Ishikawa (cell line): ENCODE data around the gene ZC3H14.

Experiments used
- CEBPB ChIP-seq: IDR thresholded peaks from 2 replicates; pipeline ENCODE4 v1.6.1; 2012
- CREB1 ChIP-seq: IDR thresholded peaks from 2 replicates; pipeline ENCODE4 v1.6.1; 2012; ENCODE audit warnings: low read depth
- EGR1 ChIP-seq: IDR thresholded peaks from 2 replicates; pipeline ENCODE4 v1.6.1; 2012
- EP300 ChIP-seq: IDR thresholded peaks from 2 replicates; pipeline ENCODE4 v1.6.1; 2012; ENCODE audit warnings: borderline replicate concordance
- FOXM1 ChIP-seq: IDR thresholded peaks from 2 replicates; pipeline ENCODE4 v1.6.1; 2012; ENCODE audit warnings: low read depth, borderline replicate concordance
- MAX ChIP-seq: IDR thresholded peaks from 2 replicates; pipeline ENCODE4 v1.6.1; 2012
- NFIC ChIP-seq: IDR thresholded peaks from 2 replicates; pipeline ENCODE4 v1.6.1; 2012
- RAD21 ChIP-seq: IDR thresholded peaks from 2 replicates; pipeline ENCODE4 v1.6.1; 2012; ENCODE audit warnings: low read depth
- REST ChIP-seq: IDR thresholded peaks from 2 replicates; pipeline ENCODE4 v1.6.1; 2012; ENCODE audit warnings: low read depth, mild to moderate bottlenecking
- TAF1 ChIP-seq: IDR thresholded peaks from 2 replicates; pipeline ENCODE4 v1.6.1; 2012; ENCODE audit warnings: low read depth, mild to moderate bottlenecking
- TCF12 ChIP-seq: IDR thresholded peaks from 2 replicates; pipeline ENCODE4 v1.6.1; 2012; ENCODE audit warnings: low read depth
- TEAD4 ChIP-seq: IDR thresholded peaks from 2 replicates; pipeline ENCODE4 v1.6.1; 2012
- USF1 ChIP-seq: IDR thresholded peaks from 2 replicates; pipeline ENCODE4 v1.6.1; 2012
- YY1 ChIP-seq: IDR thresholded peaks from 2 replicates; pipeline ENCODE4 v1.6.1; 2012; ENCODE audit warnings: low read depth
- ZBTB7A ChIP-seq: IDR thresholded peaks from 2 replicates; pipeline ENCODE4 v1.6.1; 2012; ENCODE audit warnings: low read depth

Gene ZC3H14

GRCh38 chr14:88592031-88592430 lies 29.2 kb downstream of the ZC3H14 start:
- TF ChIP-seq FOXM1 (no peak), RAD21 (no peak), TEAD4 (no peak), EGR1 (no peak), TCF12 (no peak), CEBPB (no peak), TAF1 (no peak), EP300 (no peak), NFIC (no peak)

GRCh38 chr14:88597038-88597437 lies 34.2 kb downstream of the ZC3H14 start:
- no peak for TF ChIP-seq FOXM1

GRCh38 chr14:88597601-88598000 lies 34.8 kb downstream of the ZC3H14 start:
- TF ChIP-seq CREB1 (no peak), TEAD4 (no peak), FOXM1 (no peak), TCF12 (no peak), ZBTB7A (no peak), REST (no peak), CEBPB (no peak), RAD21 (no peak), NFIC (no peak), YY1 (no peak), EGR1 (no peak), EP300 (no peak), TAF1 (no peak), USF1 (no peak), MAX (no peak)

- TF ChIP-seq YY1: no peak
These were observed 35.3 kb downstream of the ZC3H14 start for GRCh38 chr14:88598097-88598675.

GRCh38 chr14:88599326-88599725 lies 36.5 kb downstream of the ZC3H14 start:
- TF ChIP-seq EGR1 (no peak), NFIC (no peak), ZBTB7A (no peak), TEAD4 (no peak), RAD21 (no peak), TCF12 (no peak)

GRCh38 chr14:88599761-88600439 lies 37.1 kb downstream of the ZC3H14 start:
- TF ChIP-seq EP300 (no peak), FOXM1 (no peak), YY1 (no peak), ZBTB7A (no peak), NFIC (no peak), TAF1 (no peak), EGR1 (no peak), USF1 (no peak), MAX (no peak), CEBPB (no peak), TEAD4 (no peak), RAD21 (no peak), TCF12 (no peak), REST (no peak)

- TF ChIP-seq YY1 (no peak), CEBPB (no peak), TCF12 (no peak), FOXM1 (no peak), ZBTB7A (no peak), MAX (no peak), TAF1 (no peak), RAD21 (no peak)
These were observed 41.4 kb downstream of the ZC3H14 start for GRCh38 chr14:88604212-88604611.
